Measurements from ENCODE around the gene CCNF. TPM values are rescaled to one million over a fixed set of nuclear protein-coding genes. Genes with fewer than 3 reads are reported as not detected.
A peak's percentile ranks its signal among the peaks of the same experiment; 100 is the strongest.

The CCNF gene
- total and polyA plus RNA-seq, 2 of the 4 experiments (the other 2 are of a cell fraction), result 8.2 to 20.1 TPM

DNA sequence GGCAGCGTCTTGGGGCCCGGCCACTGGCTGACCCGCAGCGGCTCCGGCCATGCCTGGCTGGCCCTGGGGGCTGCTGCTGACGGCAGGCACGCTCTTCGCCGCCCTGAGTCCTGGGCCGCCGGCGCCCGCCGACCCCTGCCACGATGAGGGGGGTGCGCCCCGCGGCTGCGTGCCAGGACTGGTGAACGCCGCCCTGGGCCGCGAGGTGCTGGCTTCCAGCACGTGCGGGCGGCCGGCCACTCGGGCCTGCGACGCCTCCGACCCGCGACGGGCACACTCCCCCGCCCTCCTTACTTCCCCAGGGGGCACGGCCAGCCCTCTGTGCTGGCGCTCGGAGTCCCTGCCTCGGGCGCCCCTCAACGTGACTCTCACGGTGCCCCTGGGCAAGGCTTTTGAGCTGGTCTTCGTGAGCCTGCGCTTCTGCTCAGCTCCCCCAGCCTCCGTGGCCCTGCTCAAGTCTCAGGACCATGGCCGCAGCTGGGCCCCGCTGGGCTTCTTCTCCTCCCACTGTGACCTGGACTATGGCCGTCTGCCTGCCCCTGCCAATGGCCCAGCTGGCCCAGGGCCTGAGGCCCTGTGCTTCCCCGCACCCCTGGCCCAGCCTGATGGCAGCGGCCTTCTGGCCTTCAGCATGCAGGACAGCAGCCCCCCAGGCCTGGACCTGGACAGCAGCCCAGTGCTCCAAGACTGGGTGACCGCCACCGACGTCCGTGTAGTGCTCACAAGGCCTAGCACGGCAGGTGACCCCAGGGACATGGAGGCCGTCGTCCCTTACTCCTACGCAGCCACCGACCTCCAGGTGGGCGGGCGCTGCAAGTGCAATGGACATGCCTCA lies 42.6 kb downstream of the CCNF start (continued):
- TF ChIP-seq RFX5 (IDR thresholded peaks at IDR 0.05; ENCODE audit: low read depth, low read length), result no peak

DNA sequence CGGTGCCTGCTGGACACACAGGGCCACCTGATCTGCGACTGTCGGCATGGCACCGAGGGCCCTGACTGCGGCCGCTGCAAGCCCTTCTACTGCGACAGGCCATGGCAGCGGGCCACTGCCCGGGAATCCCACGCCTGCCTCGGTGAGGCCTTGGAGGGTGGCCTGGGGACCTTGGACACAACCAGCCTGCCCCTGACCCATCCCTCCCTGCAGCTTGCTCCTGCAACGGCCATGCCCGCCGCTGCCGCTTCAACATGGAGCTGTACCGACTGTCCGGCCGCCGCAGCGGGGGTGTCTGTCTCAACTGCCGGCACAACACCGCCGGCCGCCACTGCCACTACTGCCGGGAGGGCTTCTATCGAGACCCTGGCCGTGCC lies 43.2 kb downstream of the CCNF start:
- H3K9me1 ChIP-seq (ENCODE audit: insufficient read depth, low read length), result peaks cover 3% of the 10 kb centered on the region; the same call in 1 of the 2 replicates
- H3K4me2 ChIP-seq (ENCODE audit: low read depth, low read length), result no peak overlapping the region
- H3K4me3 ChIP-seq (ENCODE audit: insufficient read depth, low read depth, low read length), result no peak overlapping the region
- dilution Hi-C loops (cut with HindIII; ENCODE audit: low sequenced_read_pairs, unreplicated experiment), result no loop called here
- H2BK20ac ChIP-seq (ENCODE audit: low read depth, low read length), result no peak overlapping the region
- no peak overlapping the region for H2BK5ac ChIP-seq (ENCODE audit: low read depth, low read length, poor library complexity, severe bottlenecking)
- peaks cover 17% of the 10 kb centered on the region for H4K20me1 ChIP-seq (ENCODE audit: insufficient read depth, low read length)
- no peak overlapping the region for H2AK9ac ChIP-seq (replicated peaks; ENCODE audit: low read depth, low read length, poor library complexity)
- no peak overlapping the region for H3K23ac ChIP-seq (ENCODE audit: low read depth, low read length)
- no peak overlapping the region for H2AK5ac ChIP-seq (ENCODE audit: low read depth, low read length)
- H3K56ac ChIP-seq (ENCODE audit: extremely low read depth, insufficient read depth, low read length), result no peak overlapping the region
- no peak overlapping the region for H3K14ac ChIP-seq (replicated peaks; ENCODE audit: low read depth, low read length)
- DNase-seq, result no peak
- no peak overlapping the region for H3K4ac ChIP-seq (ENCODE audit: low read depth, low read length)
- no peak overlapping the region for H2BK15ac ChIP-seq (ENCODE audit: low read depth, low read length)
- peaks cover 10 to 40% of the 10 kb centered on the region in 2 experiments; a peak in 2 of 4 replicates for H3K79me1 ChIP-seq (ENCODE audit: low read depth in 1 of 2, low read length in 2 of 2)
- no peak overlapping the region for H4K8ac ChIP-seq (ENCODE audit: low read depth in 2 of 2, low read length in 2 of 2)
- BruUV-seq (replicated peaks), result no TSS peak
- 93% methylated on average over 3 of the region's 27 CpGs; no CpG with 5 or more reads in 1 of the 2 experiments for WGBS, 2 experiments (ENCODE audit: extremely low coverage in 2 of 2, insufficient read length in 1 of 2)
- peak overlapping the region; percentile 33 for H2AFZ ChIP-seq (replicated peaks; ENCODE audit: low read length, poor library complexity)
- H3K9ac ChIP-seq (ENCODE audit: low read depth, low read length), result no peak overlapping the region
- H3K27ac ChIP-seq (ENCODE audit: insufficient read depth, low read length), result no peak overlapping the region
- no peak overlapping the region for H4K5ac ChIP-seq (ENCODE audit: low read depth, low read length)
- ATAC-seq (ENCODE audit: low read depth), result no peak
- intact Hi-C loops (cut with micrococcal nuclease), result no loop called here
- H3K36me3 ChIP-seq (ENCODE audit: control insufficient read depth, insufficient read depth, low read length), result no peaks in the 10 kb centered on the region
- no peak overlapping the region for H4K91ac ChIP-seq (ENCODE audit: insufficient read depth, low read depth, low read length)
- POLR2A ChIA-PET (ENCODE audit: unreplicated experiment), result no interaction called here
- no peaks in the 10 kb centered on the region; the same call in 1 of the 2 replicates for H3K27me3 ChIP-seq (ENCODE audit: control insufficient read depth, insufficient read depth, low read length)
- in situ Hi-C loops (cut with MboI; ENCODE audit: low sequenced_read_pairs), result no loop called here
- CTCF ChIA-PET, result no interaction called here
- H2BK120ac ChIP-seq (ENCODE audit: low read depth, low read length), result no peak overlapping the region
- peaks cover 21% of the 10 kb centered on the region for H3K4me1 ChIP-seq (ENCODE audit: control insufficient read depth, insufficient read depth, low read length)
- no peak overlapping the region for H3K18ac ChIP-seq (ENCODE audit: low read depth, low read length)
- H3K9me3 ChIP-seq (ENCODE audit: control insufficient read depth, insufficient read depth, low read length), result no peaks in the 10 kb centered on the region
- TF ChIP-seq MAFK (IDR thresholded peaks at IDR 0.05; ENCODE audit: low read depth, low read length) (no peak), CEBPB (IDR thresholded peaks at IDR 0.05; ENCODE audit: low read depth, low read length) (no peak), CHD1 (IDR thresholded peaks at IDR 0.05; ENCODE audit: low read depth, low read length) (no peak), RCOR1 (IDR thresholded peaks at IDR 0.05; ENCODE audit: insufficient replicate concordance, low read length) (no peak), MXI1 (IDR thresholded peaks at IDR 0.05; ENCODE audit: borderline replicate concordance, low read depth, low read length) (no peak), BHLHE40 (IDR thresholded peaks at IDR 0.05; ENCODE audit: low read depth, low read length) (no peak), MAZ (IDR thresholded peaks at IDR 0.05; ENCODE audit: borderline replicate concordance, low read depth, low read length) (no peak), RAD21 (IDR thresholded peaks at IDR 0.05; ENCODE audit: low read length) (no peak), POLR2A (IDR thresholded peaks at IDR 0.05; ENCODE audit: low read depth, low read length) (no peak), SMC3 (IDR thresholded peaks at IDR 0.05; ENCODE audit: low read depth, low read length) (no peak), RFX5 (IDR thresholded peaks at IDR 0.05; ENCODE audit: low read depth, low read length) (no peak), FOS (IDR thresholded peaks at IDR 0.05; ENCODE audit: low read depth, low read length) (no peak)
- TF ChIP-seq, protein P1, sequence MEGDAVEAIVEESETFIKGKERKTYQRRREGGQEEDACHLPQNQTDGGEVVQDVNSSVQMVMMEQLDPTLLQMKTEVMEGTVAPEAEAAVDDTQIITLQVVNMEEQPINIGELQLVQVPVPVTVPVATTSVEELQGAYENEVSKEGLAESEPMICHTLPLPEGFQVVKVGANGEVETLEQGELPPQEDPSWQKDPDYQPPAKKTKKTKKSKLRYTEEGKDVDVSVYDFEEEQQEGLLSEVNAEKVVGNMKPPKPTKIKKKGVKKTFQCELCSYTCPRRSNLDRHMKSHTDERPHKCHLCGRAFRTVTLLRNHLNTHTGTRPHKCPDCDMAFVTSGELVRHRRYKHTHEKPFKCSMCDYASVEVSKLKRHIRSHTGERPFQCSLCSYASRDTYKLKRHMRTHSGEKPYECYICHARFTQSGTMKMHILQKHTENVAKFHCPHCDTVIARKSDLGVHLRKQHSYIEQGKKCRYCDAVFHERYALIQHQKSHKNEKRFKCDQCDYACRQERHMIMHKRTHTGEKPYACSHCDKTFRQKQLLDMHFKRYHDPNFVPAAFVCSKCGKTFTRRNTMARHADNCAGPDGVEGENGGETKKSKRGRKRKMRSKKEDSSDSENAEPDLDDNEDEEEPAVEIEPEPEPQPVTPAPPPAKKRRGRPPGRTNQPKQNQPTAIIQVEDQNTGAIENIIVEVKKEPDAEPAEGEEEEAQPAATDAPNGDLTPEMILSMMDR (conservative IDR thresholded peaks at IDR 0.05; ENCODE audit: low read depth, low read length), result no peak
- TF ChIP-seq, protein P2, sequence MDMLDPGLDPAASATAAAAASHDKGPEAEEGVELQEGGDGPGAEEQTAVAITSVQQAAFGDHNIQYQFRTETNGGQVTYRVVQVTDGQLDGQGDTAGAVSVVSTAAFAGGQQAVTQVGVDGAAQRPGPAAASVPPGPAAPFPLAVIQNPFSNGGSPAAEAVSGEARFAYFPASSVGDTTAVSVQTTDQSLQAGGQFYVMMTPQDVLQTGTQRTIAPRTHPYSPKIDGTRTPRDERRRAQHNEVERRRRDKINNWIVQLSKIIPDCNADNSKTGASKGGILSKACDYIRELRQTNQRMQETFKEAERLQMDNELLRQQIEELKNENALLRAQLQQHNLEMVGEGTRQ (IDR thresholded peaks at IDR 0.05; ENCODE audit: low read depth, low read length), result no peak

All from IMR-90 (cell line).